Retinal pigment epithelial cell (primary cell): ENCODE results near the gene DPP7.

Source experiments
- DNase-seq: peaks from one replicate; pipeline ENCODE4 v3.0.0-alpha.2; 2010; ENCODE audit warnings: low read depth
- H3K4me3 ChIP-seq: 2 replicates; pipeline ENCODE4 v1.5.1; 2011; ENCODE audit warnings: mild to moderate bottlenecking, low read length, control low read depth, moderate library complexity
- TF ChIP-seq, protein P1 (sequence below): conservative IDR thresholded peaks from 2 replicates; pipeline ENCODE4 v1.5.1; 2011; ENCODE audit warnings: low read depth, low read length, control low read depth, inconsistent platforms

Gene DPP7

GRCh38 chr9:137147091-137147792 is 32.7 kb upstream of the DPP7 start:
- H3K4me3 ChIP-seq: no peak overlapping the region
- TF ChIP-seq, protein P1, sequence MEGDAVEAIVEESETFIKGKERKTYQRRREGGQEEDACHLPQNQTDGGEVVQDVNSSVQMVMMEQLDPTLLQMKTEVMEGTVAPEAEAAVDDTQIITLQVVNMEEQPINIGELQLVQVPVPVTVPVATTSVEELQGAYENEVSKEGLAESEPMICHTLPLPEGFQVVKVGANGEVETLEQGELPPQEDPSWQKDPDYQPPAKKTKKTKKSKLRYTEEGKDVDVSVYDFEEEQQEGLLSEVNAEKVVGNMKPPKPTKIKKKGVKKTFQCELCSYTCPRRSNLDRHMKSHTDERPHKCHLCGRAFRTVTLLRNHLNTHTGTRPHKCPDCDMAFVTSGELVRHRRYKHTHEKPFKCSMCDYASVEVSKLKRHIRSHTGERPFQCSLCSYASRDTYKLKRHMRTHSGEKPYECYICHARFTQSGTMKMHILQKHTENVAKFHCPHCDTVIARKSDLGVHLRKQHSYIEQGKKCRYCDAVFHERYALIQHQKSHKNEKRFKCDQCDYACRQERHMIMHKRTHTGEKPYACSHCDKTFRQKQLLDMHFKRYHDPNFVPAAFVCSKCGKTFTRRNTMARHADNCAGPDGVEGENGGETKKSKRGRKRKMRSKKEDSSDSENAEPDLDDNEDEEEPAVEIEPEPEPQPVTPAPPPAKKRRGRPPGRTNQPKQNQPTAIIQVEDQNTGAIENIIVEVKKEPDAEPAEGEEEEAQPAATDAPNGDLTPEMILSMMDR: no peak
- no peak for DNase-seq

- no peak for DNase-seq
- TF ChIP-seq, protein P1: no peak
- H3K4me3 ChIP-seq: no peak overlapping the region
Observed at GRCh38 chr9:137146527-137146918, 32.0 kb upstream of the DPP7 start.

- TF ChIP-seq, protein P1: no peak
- no peak overlapping the region for H3K4me3 ChIP-seq
- DNase-seq: no peak
Observed at GRCh38 chr9:137145731-137146526, 31.4 kb upstream of the DPP7 start.

DNA sequence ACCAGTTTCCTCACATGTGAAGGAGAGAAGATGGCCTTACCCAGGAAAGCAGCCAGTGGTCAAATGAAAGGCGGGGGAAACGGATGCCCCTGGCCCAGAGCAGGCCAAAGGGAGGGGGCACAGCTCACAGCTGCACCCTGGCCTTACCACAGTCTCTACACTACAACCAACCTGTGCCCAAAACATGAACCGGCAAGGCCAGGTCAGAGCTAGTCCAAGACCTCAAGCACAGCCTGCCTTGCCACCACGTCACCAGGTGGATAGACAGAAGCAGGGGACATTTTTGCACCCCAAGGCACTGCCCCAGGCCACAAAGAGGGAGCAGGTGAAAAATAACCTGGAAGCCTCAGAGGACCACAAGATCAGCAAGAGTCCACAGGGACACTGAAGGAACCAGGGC is 28.9 kb upstream of the DPP7 start:
- DNase-seq: no peak

GRCh38 chr9:137141976-137142936 is 27.7 kb upstream of the DPP7 start:
- no peak overlapping the region for H3K4me3 ChIP-seq
- DNase-seq: no peak
- TF ChIP-seq, protein P1: no peak

More for the DNA sequence above, 28.9 kb upstream of the DPP7 start:
- TF ChIP-seq, protein P1: no peak
- H3K4me3 ChIP-seq: no peak overlapping the region

DNA sequence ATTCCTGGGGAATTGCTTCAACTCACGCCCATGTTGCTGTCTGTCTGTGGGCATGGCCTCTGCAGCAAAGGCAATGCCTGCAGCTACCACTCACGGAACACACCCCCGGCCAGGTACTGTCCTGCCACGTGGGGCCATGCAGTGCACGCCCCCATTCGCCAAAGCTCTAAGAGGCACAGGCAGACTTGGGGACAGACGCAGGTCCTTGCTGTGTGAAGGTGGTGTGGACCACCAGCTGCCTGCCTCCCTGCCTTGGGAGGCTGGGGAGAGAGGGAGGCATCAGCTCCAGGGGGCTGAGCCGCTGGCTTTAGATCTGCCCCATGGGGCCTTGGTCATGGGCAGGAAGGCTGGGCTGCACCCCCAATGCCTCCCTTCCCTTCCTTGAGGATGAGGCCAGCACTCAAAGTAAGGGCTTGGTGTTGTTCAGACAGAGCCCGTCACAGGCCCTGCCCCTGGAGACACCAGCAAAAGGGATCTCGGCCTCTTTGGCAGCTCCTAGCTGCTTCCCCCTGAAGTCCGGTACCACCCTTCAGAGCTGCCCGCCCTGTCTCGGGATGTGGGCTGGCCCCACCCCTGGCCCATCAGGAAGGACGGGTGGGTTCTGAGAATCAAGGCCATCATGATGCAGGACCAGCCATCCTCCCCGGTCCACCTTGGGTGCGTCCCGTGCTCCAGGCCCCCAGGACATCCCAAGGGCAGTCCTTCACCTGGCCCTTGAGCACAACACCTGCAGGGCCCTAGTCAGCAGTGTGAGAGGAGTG is 26.7 kb upstream of the DPP7 start:
- DNase-seq: no peak
- TF ChIP-seq, protein P1: no peak
- no peak overlapping the region for H3K4me3 ChIP-seq
